RWPE2 (cell line): ENCODE data around the gene ATP6V0E1.

ENCODE experiments used
- ATAC-seq: fragments of 200-7000 bp; cut with Tn5 transposase; 3 replicates; pipeline ENCODE4 v1.9.1; 2021; ENCODE audit warnings: low read depth
- DNase-seq: peaks from one replicate; pipeline ENCODE4 v3.0.0-alpha.2; 2020; ENCODE audit warnings: low spot score
- H3K27ac ChIP-seq: fragments of 450-650 bp; 2 replicates; pipeline ENCODE4 v1.5.1; 2017; ENCODE audit warnings: mild to moderate bottlenecking; ENCODE audit not compliant: poor library complexity, severe bottlenecking
- H3K27me3 ChIP-seq: fragments of 250-450 bp; sonication (Bioruptor Pico); 2 replicates; pipeline ENCODE4 v1.5.1; 2021; ENCODE audit warnings: mild to moderate bottlenecking, moderate library complexity; ENCODE audit not compliant: insufficient read depth, poor library complexity, severe bottlenecking
- H3K36me3 ChIP-seq: fragments of 250-450 bp; sonication (Bioruptor Pico); 2 replicates; pipeline ENCODE4 v1.5.1; 2020; ENCODE audit warnings: low read depth, mild to moderate bottlenecking, moderate library complexity
- H3K4me1 ChIP-seq: fragments of 250-450 bp; sonication (Bioruptor Pico); 2 replicates; pipeline ENCODE4 v1.5.1; 2021; ENCODE audit warnings: mild to moderate bottlenecking, moderate library complexity; ENCODE audit not compliant: insufficient read depth, poor library complexity, severe bottlenecking
- H3K4me3 ChIP-seq: fragments of 250-450 bp; sonication (Bioruptor Pico); 2 replicates; pipeline ENCODE4 v1.5.1; 2021; ENCODE audit warnings: mild to moderate bottlenecking, moderate library complexity; ENCODE audit not compliant: severe bottlenecking
- H3K9me3 ChIP-seq: fragments of 250-450 bp; sonication (Bioruptor Pico); 2 replicates; pipeline ENCODE4 v1.5.1; 2021; ENCODE audit warnings: mild to moderate bottlenecking, moderate library complexity; ENCODE audit not compliant: severe bottlenecking
- CTCF ChIP-seq: fragments of 450-650 bp; IDR thresholded peaks from one replicate; pipeline ENCODE4 v1.5.1; 2017; ENCODE audit warnings: mild to moderate bottlenecking, moderate library complexity; ENCODE audit not compliant: poor library complexity, severe bottlenecking

Gene ATP6V0E1

GRCh38 chr5:172951371-172952033 is 32.1 kb upstream of the ATP6V0E1 start:
- H3K9me3 ChIP-seq, result no peaks in the 10 kb centered on the region
- TF ChIP-seq CTCF, result no peak
- DNase-seq (no peak), ATAC-seq (no peak)
- H3K36me3 ChIP-seq, result peaks cover 47% of the 10 kb centered on the region
- no peaks in the 10 kb centered on the region for H3K27me3 ChIP-seq
- H3K4me3 ChIP-seq, result no peak overlapping the region
- peaks cover 26% of the 10 kb centered on the region for H3K4me1 ChIP-seq
- H3K27ac ChIP-seq, result peak overlapping the region; percentile 74

DNA sequence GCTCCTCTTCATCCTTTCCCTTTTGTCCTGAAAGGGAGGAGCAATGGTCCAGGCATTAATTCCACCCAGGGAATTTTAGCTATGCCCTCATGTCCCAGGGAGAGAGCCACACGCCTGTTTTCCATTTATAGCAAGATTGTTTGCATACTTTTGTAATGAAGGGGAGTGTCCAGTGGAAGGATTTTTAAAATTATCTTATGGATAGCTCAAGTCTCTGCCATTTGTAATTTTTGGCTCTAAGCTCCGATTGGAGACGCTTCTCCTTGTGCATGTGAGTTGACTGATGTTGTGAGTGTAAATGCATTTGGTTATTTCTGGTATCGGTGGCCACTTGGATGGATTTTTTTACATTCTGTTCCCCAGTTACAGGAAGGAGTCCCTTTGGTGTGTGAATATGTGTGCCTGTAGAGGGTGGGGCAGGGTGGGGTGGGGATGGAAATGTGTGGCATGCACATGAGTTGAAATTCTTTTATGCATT is 31.5 kb upstream of the ATP6V0E1 start:
- Histone ChIP-seq H3K4me3 (no peak overlapping the region), H3K9me3 (no peaks in the 10 kb centered on the region), H3K27ac (peak overlapping the region; percentile 74), H3K27me3 (no peaks in the 10 kb centered on the region), H3K4me1 (peaks cover 27% of the 10 kb centered on the region), H3K36me3 (peaks cover 43% of the 10 kb centered on the region)
- TF ChIP-seq CTCF, result no peak
- DNase-seq (no peak), ATAC-seq (no peak)

DNA sequence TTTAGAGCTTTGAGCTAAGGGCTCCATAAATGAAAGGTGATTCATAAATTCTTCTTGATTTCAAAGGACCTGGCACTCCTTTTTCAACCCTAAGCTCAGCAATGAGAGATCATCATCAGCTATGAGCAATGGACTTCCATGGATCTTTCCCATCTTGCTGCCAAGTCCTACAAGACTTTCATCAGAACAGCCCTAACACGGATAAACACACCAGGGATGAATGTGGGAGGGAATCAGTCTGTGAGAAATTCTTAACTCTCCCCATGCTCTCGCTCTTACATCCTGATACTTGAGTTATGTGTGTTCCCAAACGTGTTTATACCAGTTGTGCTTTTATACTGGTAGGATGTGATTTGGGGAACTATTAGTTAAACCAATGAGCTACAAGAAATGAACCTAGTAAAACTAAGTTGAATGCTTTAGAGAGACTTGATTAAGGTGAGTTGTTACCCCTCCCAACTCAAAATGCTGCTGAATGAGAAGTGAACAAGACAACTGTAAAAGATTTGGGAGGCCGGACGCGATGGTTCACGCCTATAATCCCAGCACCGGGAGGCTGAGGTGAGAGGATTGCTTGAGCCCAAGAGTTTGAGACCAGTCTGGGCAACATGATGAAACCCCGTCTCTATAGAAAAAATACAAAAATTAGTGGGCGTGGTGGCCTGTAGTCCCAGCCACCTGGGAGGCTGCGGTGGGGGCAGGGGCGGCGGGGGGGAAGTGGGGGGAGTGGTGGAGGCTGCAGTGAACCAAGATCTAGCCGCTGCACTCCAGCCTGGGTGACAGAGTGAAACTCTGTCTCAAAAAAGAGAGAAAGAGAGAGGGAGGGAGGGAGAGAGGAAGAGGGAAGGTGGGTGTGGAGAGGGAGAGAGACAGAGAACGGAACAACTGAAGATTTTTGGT is 29.5 kb upstream of the ATP6V0E1 start:
- DNase-seq (no peak), ATAC-seq (peak; percentile 45)
- Histone ChIP-seq H3K27ac (peak overlapping the region; percentile 74), H3K27me3 (no peaks in the 10 kb centered on the region), H3K4me1 (peaks cover 27% of the 10 kb centered on the region), H3K9me3 (no peaks in the 10 kb centered on the region), H3K4me3 (no peak overlapping the region), H3K36me3 (peaks cover 27% of the 10 kb centered on the region)
- TF ChIP-seq CTCF, result no peak

- no peaks in the 10 kb centered on the region for H3K27me3 ChIP-seq
- H3K27ac ChIP-seq, result peak overlapping the region; percentile 74
- ATAC-seq, result no peak
- peaks cover 25% of the 10 kb centered on the region for H3K36me3 ChIP-seq
- H3K4me3 ChIP-seq, result no peak overlapping the region
- H3K9me3 ChIP-seq, result no peaks in the 10 kb centered on the region
- peaks cover 27% of the 10 kb centered on the region for H3K4me1 ChIP-seq
- DNase-seq, result no peak
- TF ChIP-seq CTCF, result no peak
Observed at GRCh38 chr5:172954751-172955159, 28.8 kb upstream of the ATP6V0E1 start.
